Measurements from ENCODE around the gene HCN3. TPM values are rescaled to one million over a fixed set of nuclear protein-coding genes. Genes with fewer than 3 reads are reported as not detected.
"Not testable (repeated sequence)": the region's sequence is repeated elsewhere in the genome, so short reads cannot be mapped to it uniquely, and the experiment has no call there.

The HCN3 gene
- total RNA-seq, 1 experiment from 2014 or later = 5.4 TPM

- not testable (repeated sequence) for H3K56ac ChIP-seq (ENCODE audit: insufficient read length, low read depth, low read length); H3K4me3 Mint-ChIP-seq
Observed at GRCh38 chr1:155232001-155232978, 45.0 kb upstream of the HCN3 start.

GRCh38 chr1:155233502-155233901 is 43.8 kb upstream of the HCN3 start:
- not testable (repeated sequence) for H4K5ac ChIP-seq (ENCODE audit: insufficient read length, low read depth, low read length); H2AFZ ChIP-seq (ENCODE audit: low read length); H4K91ac ChIP-seq (ENCODE audit: insufficient read length, low read depth, low read length); H4K20me1 ChIP-seq (ENCODE audit: control insufficient read depth, insufficient read depth, insufficient read length); H2BK20ac ChIP-seq (ENCODE audit: low read depth, low read length, poor library complexity, severe bottlenecking); H3K23me2 ChIP-seq (ENCODE audit: insufficient read length, low read depth, low read length, poor library complexity, severe bottlenecking); H3K9me3 Mint-ChIP-seq; H3T11ph ChIP-seq (ENCODE audit: low read length); H2BK12ac ChIP-seq (ENCODE audit: insufficient read length, low read depth, low read length); H3K56ac ChIP-seq (ENCODE audit: insufficient read length, low read depth, low read length); H3K9ac ChIP-seq (ENCODE audit: extremely low read depth, insufficient read length, low read length); H3K27me3 ChIP-seq (ENCODE audit: insufficient read depth, low read length); H3K4me3 Mint-ChIP-seq; H3K4me1 ChIP-seq (ENCODE audit: insufficient read depth, low read length); H2AK5ac ChIP-seq (ENCODE audit: insufficient read length, low read length); H3K23ac ChIP-seq (ENCODE audit: insufficient read length, low read depth, low read length); H3K4me2 ChIP-seq (ENCODE audit: insufficient read depth, insufficient read length, low read length); H3K18ac ChIP-seq (ENCODE audit: insufficient read length, low read depth, low read length); H2BK120ac ChIP-seq (ENCODE audit: low read depth, low read length, poor library complexity, severe bottlenecking); H3K14ac ChIP-seq (ENCODE audit: insufficient read depth, low read length); H3K9me3 ChIP-seq (ENCODE audit: control insufficient read depth, low read depth, low read length); H2BK15ac ChIP-seq (ENCODE audit: low read depth, low read length); H3K27ac ChIP-seq (ENCODE audit: insufficient read length, low read depth, low read length); H4K8ac ChIP-seq (replicated peaks; ENCODE audit: insufficient read length, low read depth, low read length); H2BK5ac ChIP-seq (ENCODE audit: insufficient read length, low read length); DNase-seq; H3K4me1 Mint-ChIP-seq; H3K79me1 ChIP-seq (ENCODE audit: insufficient read depth, low read depth, low read length, poor library complexity, severe bottlenecking); H3K4ac ChIP-seq (ENCODE audit: low read depth, low read length); H3K79me2 ChIP-seq (ENCODE audit: insufficient read depth, low read length); H3K27ac Mint-ChIP-seq
- H3K27me3 Mint-ChIP-seq (ENCODE audit: low read depth) = peaks cover 36% of the 10 kb centered on the region
- no CpG with 5 or more reads among the region's 5 CpGs for WGBS (ENCODE audit: extremely low coverage, insufficient read length, low lambda C conversion rate)
- peaks cover 4 to 24% (median 19%) of the 10 kb centered on the region in 3 experiments; a peak in 6 of 7 replicates for H3K36me3 Mint-ChIP-seq (ENCODE audit: insufficient read depth in 1 of 3, low read depth in 3 of 3)

More at GRCh38 chr1:155232001-155232978, 45.0 kb upstream of the HCN3 start:
- H4K5ac ChIP-seq (ENCODE audit: insufficient read length, low read depth, low read length); H3K79me1 ChIP-seq (ENCODE audit: insufficient read depth, low read depth, low read length, poor library complexity, severe bottlenecking); H3K23ac ChIP-seq (ENCODE audit: insufficient read length, low read depth, low read length); H3K27ac Mint-ChIP-seq; H4K91ac ChIP-seq (ENCODE audit: insufficient read length, low read depth, low read length); H3T11ph ChIP-seq (ENCODE audit: low read length); H3K27ac ChIP-seq (ENCODE audit: insufficient read length, low read depth, low read length); H2BK120ac ChIP-seq (ENCODE audit: low read depth, low read length, poor library complexity, severe bottlenecking); DNase-seq; H2BK12ac ChIP-seq (ENCODE audit: insufficient read length, low read depth, low read length); H3K4me1 ChIP-seq (ENCODE audit: insufficient read depth, low read length); H3K23me2 ChIP-seq (ENCODE audit: insufficient read length, low read depth, low read length, poor library complexity, severe bottlenecking); H3K9me3 ChIP-seq (ENCODE audit: control insufficient read depth, low read depth, low read length); H3K14ac ChIP-seq (ENCODE audit: insufficient read depth, low read length); H3K18ac ChIP-seq (ENCODE audit: insufficient read length, low read depth, low read length); H4K8ac ChIP-seq (replicated peaks; ENCODE audit: insufficient read length, low read depth, low read length); H3K79me2 ChIP-seq (ENCODE audit: insufficient read depth, low read length); H2AFZ ChIP-seq (ENCODE audit: low read length); H2BK20ac ChIP-seq (ENCODE audit: low read depth, low read length, poor library complexity, severe bottlenecking); H3K9me3 Mint-ChIP-seq; H3K4me2 ChIP-seq (ENCODE audit: insufficient read depth, insufficient read length, low read length); H2BK5ac ChIP-seq (ENCODE audit: insufficient read length, low read length); H2AK5ac ChIP-seq (ENCODE audit: insufficient read length, low read length); H2BK15ac ChIP-seq (ENCODE audit: low read depth, low read length); H3K9ac ChIP-seq (ENCODE audit: extremely low read depth, insufficient read length, low read length); H3K4ac ChIP-seq (ENCODE audit: low read depth, low read length); H3K27me3 ChIP-seq (ENCODE audit: insufficient read depth, low read length); H4K20me1 ChIP-seq (ENCODE audit: control insufficient read depth, insufficient read depth, insufficient read length): not testable (repeated sequence)
- WGBS (ENCODE audit: extremely low coverage, insufficient read length, low lambda C conversion rate) = no CpG with 5 or more reads among the region's 13 CpGs
- H3K27me3 Mint-ChIP-seq (ENCODE audit: low read depth) = peaks cover 39% of the 10 kb centered on the region
- H3K4me1 Mint-ChIP-seq = peaks cover 10 to 11% of the 10 kb centered on the region in 2 experiments
- peaks cover 4 to 17% (median 17%) of the 10 kb centered on the region in 3 experiments; a peak in 6 of 7 replicates for H3K36me3 Mint-ChIP-seq (ENCODE audit: insufficient read depth in 1 of 3, low read depth in 3 of 3)

Measured in H9 (cell line).